ENCODE results near the gene CPSF4.
A peak's percentile ranks its signal among the peaks of the same experiment; 100 is the strongest.

CPSF4 gene

DNA sequence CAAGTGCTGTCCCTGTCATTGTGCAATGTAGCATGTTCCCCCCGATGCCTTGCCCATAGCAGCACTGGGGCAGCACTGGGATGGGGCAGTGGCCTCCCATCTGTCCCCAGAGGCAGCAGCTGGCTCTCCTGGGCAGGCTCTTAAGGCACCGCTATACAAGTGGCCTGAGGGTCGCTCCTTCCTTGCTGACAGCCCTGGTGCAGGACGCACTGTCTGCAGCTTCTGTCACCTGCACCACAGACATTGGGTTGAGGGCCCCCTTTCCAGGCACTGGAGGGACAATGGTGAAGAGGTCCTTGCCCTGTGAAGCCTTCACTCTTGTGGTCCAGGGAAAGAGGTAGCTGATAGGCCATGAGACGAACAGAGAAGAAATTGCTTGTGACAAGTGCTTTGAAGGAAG is 10.6 kb downstream of the CPSF4 start:
- no peak for DNase-seq

DNA sequence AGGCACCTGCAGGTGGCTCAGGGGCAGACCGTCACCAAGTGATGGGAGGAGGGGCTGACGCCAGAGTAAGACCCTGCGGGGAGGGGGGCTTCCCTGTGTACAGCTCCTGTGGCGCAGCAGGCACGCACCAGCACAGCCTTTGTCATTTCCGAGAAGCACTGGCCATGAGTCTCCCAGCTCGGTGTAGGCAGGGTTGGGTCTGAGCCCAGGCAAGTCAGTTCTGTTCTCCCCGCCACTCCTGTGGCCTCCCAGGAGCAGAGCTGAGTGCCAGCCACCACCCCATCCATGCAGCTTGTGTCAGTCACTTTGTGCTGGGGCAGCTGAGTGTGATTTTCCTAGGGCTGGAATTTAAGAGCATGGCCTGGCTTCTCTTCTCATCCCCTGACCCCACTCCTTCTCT is 13.2 kb downstream of the CPSF4 start:
- DNase-seq, result no peak

DNA sequence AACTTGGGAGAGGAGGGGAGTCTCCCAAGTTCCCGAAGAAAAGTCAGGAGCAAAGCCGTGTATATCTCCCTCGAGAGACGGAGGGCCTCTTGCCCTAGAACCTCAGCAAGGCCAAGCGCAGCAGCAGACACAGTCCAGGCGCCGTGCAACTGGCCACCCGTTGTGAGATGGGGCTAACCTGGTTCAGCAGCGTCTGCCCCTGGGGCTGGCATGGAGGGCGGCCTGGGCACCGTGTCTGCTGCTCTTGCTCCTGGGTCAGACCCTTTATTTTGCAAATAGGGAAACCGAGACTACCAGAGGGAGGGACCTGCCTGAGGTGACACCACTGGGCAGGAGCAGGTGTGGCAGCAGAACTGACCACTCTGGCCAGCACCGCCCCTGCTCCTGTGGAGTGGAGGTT is 13.8 kb downstream of the CPSF4 start:
- DNase-seq, result no peak

- DNase-seq, result no peak
These were observed 14.4 kb downstream of the CPSF4 start for GRCh38 chr7:99453105-99453504.

GRCh38 chr7:99455874-99456273 is 17.1 kb downstream of the CPSF4 start:
- no peak for DNase-seq

DNA sequence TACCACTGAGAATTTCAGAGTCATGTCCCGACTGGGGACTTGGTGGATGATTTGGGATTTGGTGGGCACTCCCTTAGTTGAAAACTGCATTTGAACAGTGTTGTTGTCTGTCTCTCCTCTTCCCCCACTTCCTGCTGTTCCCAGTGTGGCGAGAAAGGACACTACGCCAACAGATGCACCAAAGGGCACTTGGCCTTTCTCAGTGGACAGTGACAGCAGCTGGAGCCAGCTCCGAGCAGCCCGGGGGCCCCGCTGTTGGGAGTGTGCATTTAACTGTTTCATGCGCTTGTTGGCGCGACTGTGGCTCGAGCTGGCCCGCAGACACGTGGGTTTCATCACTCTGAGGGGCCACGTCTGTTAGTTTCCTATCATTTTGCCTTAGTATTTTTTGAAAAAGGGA is 17.5 kb downstream of the CPSF4 start:
- DNase-seq, result no peak

DNA sequence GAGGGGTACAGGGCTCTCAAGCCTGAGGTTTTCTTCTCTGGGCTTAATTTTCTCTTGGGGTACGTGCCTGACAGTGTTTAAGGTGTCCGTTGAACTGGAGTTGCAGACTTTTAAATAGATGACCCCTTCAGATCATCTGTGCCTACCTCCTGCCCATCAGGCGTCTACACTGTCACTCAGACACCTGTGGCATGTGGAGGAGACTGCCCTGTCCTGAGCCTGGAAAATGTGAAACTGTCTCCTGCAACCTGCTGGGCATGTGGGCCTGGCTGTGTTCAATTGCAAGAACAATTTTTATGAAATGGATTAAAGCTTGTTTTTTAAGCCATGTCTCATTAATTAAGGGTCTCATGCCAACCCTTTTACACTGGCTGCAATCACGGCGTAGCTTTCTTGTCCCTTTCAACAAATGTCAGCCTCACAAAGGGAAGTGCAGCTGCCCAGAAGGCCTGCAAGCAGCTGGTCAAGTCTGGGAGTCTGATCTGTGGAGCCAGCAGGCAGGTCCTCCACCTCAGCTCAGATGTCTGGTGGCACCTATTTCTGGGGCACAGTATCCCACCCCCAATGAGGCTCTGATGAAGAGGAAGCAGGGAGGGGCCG is 18.4 kb downstream of the CPSF4 start:
- no peak for DNase-seq

GRCh38 chr7:99457650-99458493 is 19.1 kb downstream of the CPSF4 start:
- no peak for DNase-seq

- no peak for DNase-seq
These were observed 20.3 kb downstream of the CPSF4 start for GRCh38 chr7:99459087-99459486.

DNA sequence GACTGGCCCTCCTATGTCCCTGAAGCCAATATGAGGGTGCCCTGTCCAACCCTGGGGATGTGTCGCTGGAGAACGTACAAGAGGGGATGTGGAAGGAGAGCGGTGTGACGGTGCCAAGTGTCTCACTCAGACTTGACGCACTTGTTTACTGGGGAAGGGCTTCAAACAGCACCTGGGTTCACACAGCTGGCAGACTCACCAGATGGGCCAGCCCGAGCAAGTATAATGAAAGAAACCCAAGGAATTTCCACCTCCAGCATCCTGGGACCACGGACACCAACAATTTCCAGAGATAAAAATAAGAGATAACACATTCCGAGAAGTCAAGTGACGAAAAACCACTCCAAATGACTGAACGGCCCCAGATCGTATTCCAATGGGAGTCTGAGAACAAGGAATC is 21.9 kb downstream of the CPSF4 start:
- DNase-seq, result no peak

DNA sequence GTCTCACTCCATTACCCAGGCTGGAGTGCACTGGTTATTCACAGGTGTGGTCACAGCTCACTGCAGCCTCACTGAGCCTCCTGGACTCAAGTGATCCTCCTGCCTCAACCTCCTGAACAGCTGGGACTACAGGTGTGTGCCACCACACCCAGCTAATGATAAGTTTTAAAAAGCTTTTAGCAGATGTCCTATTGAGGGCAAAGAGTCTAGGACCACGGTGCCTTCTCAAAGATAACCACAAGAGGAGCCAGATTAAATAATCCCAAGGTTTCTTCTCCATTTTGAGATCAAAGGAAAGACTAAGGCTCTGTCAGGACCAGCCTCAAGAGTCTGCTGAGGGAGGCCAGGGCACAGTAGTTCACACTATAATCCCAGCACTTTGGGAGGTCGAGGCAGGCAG is 22.5 kb downstream of the CPSF4 start:
- no peak for DNase-seq

DNA sequence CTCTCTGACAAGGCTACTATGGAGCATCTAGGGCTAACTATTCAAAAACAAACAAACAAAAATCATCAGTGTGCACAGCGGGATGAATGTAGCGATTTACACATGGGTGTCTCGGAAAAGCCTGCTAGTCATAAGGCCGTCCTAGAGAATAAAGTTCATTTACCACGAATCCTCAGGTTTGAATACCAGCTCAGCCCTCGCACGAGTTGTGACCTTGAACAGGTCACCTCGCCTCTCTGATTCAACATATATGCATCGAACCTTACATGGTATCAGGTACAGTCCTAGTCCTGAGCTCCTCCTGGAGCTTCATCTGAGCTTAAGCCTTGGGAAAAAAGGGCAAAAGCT is 26.7 kb downstream of the CPSF4 start:
- DNase-seq, result no peak

- DNase-seq, result no peak
These were observed 29.7 kb downstream of the CPSF4 start for GRCh38 chr7:99468336-99468918.

DNA sequence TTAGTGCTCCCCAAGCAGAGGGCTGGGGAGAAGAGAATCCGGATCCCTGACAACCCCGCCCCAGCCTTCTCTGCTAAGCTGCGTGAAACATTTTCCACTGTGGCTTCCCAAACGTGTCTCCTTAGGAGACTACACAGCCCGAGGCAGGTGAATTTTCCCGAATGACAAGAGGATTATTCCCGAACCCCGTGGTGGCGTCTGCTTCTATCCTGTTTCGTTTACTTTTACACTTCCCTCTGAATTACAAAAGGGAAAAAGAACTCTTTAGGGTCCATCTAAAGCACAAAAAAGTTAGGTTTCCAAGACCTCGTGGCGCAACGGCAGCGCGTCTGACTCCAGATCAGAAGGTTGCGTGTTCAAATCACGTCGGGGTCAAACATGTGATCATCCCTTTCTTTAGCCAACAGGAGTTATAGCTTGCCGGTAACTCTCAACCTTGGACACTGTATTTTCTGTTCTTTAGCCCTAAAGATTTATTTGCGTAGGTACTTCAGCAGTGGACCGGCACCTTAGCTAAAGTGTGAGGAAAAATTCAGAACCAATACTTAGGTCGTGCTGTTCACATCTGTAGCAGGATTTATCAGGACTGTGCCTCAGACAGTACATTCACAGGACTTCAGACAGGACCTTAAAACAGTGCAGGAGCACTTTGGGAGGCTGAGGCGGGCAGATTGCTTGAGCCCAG is 30.8 kb downstream of the CPSF4 start:
- no peak for DNase-seq

GRCh38 chr7:99472561-99473314 is 34.0 kb downstream of the CPSF4 start, which contains the start of gene ZNF789:
Gene ZNF789 (plus strand): TSS chr7:99472890. CDS start chr7:99476457, 3,567 bp downstream.
- DNase-seq, result peak; percentile 89

- no peak for DNase-seq
These were observed 34.5 kb downstream of the CPSF4 start for GRCh38 chr7:99473315-99473596.

- no peak for DNase-seq
These were observed 37.4 kb downstream of the CPSF4 start for GRCh38 chr7:99476107-99476506.

GRCh38 chr7:99478464-99479440 is 40.0 kb downstream of the CPSF4 start:
- no peak for DNase-seq

- DNase-seq, result no peak
These were observed 46.4 kb downstream of the CPSF4 start for GRCh38 chr7:99485094-99485493.

DNA sequence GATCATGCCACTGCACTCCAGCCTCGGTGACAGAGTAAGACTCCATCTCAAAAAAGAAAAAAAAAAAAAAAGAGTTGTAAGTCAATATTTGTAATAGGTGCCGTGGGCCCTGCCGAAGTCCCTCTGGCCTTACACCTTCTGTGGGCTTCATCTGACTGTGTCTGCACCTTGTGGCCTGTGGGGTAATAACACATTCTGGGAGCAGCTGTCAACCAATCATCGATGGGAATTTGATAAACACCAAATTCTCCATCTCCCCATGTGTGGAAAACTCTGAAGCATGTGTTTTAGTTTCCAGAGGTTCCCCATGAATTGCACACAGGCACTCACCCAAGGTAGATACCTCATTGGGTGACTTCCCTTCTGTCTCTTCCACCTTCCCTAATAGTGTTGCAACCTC is 50.5 kb downstream of the CPSF4 start:
- no peak for DNase-seq

DNA sequence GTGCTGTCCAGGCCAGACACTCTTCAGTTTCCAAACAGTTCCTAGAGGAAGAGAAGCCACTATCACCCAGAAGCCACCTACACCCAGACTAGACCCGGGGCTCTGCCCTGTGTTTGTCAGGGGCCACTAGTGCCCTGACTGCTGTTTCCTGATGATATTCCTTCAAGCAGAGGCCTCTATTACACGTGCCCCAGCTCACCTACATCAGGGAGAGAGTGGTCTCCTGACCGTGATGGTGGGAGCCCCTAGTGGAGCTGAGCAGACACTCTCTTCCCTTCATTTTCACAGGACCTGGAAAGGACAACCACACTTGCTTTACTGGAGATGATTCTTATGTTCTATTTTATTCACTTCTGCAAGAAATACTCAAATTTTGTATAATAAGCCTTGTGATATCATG is 52.1 kb downstream of the CPSF4 start:
- DNase-seq, result no peak

DNA sequence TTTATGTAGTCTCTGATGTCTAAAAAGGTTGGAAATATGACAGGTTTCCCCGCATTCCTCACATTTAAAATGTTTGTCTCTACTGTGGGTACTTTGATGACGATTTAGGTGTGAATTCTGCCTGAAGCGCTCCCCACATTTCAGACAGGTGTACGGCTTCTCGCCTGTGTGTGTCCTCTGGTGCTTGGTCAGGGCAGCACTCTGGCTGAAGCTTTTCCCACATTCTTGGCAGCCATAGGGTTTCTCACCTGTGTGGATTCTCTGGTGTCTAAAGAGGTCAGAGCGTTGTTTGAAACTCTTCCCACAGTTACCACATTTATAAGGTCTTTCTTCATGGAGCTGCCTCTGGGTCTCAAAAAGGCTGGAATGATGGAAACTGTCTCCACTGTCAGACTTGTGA is 55.1 kb downstream of the CPSF4 start:
- no peak for DNase-seq

Data from 8988T (cell line).